ENCODE data around the gene TTLL11.
"Not testable (repeated sequence)": the region's sequence is repeated elsewhere in the genome, so short reads cannot be mapped to it uniquely, and the experiment has no call there.

Gene TTLL11

DNA sequence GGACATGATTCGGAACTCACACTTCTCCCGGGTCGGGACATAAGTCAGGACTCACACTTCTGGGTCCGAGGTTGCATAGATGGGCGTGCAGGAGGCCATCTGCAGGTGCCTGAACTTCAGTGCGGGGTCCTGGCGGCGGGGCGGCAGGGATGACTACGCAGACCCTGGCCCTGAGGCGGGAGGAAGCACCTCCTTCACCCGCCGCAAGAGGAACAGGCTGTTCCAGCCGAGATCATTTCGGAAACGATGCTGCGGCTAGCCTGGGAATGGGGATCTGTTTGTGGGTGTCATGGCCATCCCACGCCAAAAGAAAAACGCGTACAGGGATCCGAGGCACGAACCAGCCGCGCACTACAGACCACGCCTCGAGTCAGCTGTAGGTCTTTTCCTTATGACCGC lies 196.6 kb downstream of the TTLL11 start:
- no peak for DNase-seq

DNA sequence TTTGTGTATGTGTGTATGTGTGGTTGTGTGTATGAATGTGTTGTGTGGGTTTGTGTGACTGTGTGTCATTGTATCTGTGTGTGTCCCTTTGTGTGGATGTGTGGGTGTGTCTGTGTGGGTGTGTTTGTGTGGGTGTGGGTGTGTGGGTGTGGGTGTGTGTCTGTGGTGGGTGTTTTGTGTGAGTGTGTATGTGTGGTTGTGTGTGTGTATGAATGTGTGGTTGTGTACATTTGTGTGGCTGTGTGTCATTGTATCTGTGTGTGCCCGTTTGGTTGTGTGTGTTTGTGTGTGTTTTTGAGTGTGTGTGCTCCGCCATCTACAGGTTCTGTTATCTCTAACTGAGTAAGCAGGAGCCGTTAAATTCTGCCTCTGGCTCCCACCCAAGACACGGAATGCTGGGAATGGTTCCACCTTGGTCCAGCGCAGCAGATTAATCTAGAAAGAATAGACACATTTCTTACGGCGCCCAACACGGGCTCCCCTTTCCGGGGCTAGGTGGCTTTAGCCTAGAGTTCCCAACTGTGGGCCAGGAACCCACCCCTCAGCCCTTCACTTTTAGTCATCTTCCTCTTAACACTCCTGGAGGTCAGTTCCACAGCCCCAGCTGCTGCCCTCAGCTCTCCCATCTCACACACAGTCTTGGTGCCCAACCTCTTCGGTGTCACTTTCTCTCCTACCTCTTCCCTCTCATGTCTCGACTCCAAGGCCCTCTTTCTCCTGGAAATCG lies 197.1 kb downstream of the TTLL11 start:
- DNase-seq = no peak

DNA sequence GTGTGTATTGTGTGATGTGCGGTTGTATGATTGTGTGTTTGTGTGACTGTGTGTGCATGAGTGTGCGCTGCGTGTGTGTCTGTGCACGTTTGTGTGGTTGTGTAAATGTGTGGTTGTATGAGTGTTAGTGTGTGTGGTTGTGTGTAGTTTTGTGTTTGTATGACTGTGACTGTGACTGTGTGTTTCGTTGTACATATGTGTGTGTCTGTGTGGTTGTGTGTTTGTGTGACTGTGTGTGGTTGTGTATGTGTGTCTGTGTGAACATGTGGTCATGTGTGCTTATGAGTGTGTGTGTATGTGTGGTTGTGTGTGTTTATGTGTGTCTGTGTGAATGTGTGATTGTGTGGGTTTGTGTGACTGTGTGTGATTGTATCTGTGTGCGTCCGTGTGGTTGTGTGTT lies 197.8 kb downstream of the TTLL11 start:
- DNase-seq = no peak

DNA sequence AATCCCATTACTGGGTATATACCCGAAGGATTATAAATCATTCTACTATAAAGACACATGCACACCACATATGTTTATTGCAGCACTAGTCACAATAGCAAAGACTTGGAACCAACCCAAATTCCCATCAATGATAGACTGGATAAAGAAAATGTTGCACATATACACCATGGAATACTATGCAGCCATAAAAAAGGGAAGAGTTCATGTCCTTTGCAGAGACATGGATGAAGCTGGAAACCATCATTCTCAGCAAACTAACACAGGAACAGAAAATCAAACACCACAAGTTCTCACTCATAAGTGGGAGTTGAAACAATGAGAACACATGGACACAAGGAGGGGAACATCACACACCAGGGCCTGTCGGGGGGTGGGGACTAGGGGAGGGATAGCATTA lies 198.7 kb downstream of the TTLL11 start:
- DNase-seq = not testable (repeated sequence)

DNA sequence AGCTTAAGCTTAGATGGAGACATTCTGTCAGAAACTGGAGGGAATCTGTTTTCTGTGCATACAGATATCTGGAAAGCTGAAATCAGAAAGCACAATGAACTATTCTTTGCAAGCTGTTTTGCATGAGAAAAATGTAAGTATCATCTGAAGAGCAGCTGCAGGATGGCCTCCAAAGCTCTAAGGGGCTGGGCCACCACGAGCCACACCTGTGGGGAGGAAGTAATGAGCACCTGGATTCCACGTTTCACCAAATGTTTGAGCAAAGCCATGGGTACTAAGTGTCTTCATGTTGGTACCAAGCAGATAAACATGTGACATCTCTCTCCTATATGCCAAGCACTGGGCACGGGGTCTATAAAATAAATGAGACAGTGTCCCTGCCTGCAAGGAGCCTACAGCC lies 199.3 kb downstream of the TTLL11 start:
- no peak for DNase-seq

DNA sequence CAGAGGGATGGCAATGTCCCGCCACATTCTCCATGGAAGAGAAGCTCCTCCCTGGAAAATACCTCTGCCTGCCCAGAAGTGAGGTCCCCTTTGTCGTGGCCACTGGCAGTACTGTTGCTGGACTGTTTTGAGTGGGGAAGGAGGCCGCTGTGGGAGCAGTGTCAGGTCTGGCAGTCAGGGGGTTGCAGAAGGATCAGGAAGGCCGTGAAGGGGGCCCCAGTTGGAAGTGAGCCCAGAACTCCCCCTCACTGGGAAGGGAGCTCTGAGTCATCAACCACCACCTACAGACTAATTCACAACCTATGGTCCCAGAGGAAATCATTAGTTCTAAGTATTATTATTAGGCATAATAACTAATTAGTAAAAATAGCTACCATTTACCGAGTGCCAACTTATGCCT lies 200.4 kb downstream of the TTLL11 start:
- no peak for DNase-seq

DNA sequence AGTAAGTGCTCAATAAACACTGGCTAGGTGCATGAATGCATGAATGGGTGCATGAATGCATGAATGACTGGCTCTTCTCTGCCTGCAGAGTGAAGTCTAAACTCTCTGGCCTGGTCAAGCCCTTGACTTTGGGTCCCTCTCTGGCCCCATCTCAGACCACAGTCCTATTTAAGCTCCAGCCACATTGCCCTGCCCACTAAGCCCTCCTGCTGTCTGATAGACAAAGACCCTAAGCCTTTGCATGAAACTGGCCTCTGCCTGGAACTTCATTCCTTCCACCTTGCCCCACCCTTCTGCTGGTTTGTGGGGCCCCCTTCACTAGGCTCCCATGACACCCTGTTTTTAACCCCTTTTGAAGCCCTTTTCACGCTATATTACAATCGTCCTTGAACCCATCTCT lies 202.4 kb downstream of the TTLL11 start:
- no peak for DNase-seq

DNA sequence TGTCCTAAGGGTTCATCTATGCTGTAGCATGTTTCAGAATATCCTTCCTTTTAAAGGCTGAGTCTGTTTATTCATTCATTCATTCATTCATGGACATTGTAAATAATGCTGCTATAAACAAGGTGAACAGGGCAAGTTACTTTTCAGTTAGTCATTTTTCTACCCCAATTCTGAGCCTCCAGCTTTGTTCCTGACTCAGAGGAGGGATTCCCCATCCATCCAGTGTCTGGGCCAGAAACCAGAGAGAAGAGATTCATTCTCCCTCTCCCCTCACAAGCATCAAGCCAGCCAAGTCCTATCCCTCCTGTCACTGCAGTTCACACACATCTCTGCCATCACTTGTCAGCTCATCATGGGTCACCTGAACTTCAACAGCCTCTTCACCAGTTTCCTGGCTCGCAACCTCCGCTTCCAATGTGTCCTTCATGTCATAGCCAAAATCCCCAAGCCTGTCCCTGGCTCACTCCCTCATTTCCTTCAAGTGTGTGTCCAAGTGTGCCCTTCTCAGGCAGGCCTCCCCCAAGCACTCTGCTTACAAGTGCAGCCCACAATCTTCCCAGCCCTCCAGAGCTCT lies 203.0 kb downstream of the TTLL11 start:
- DNase-seq = no peak

DNA sequence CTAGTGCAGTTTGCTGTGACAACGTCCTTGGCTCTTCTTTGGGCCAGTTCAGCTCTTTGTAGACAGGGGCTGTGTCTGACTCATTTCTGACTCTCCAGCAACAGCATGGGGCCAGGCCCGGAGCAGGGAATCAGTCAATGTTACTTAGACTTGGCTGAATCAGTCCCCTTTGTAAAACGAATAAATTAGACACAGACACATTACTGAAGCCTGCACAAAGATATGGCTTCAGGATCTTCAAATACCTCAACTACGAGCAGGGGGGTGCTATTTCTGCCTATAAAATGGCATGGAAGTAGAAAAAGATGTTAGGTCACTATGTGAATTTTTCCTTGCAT lies 204.7 kb downstream of the TTLL11 start:
- no peak for DNase-seq

DNA sequence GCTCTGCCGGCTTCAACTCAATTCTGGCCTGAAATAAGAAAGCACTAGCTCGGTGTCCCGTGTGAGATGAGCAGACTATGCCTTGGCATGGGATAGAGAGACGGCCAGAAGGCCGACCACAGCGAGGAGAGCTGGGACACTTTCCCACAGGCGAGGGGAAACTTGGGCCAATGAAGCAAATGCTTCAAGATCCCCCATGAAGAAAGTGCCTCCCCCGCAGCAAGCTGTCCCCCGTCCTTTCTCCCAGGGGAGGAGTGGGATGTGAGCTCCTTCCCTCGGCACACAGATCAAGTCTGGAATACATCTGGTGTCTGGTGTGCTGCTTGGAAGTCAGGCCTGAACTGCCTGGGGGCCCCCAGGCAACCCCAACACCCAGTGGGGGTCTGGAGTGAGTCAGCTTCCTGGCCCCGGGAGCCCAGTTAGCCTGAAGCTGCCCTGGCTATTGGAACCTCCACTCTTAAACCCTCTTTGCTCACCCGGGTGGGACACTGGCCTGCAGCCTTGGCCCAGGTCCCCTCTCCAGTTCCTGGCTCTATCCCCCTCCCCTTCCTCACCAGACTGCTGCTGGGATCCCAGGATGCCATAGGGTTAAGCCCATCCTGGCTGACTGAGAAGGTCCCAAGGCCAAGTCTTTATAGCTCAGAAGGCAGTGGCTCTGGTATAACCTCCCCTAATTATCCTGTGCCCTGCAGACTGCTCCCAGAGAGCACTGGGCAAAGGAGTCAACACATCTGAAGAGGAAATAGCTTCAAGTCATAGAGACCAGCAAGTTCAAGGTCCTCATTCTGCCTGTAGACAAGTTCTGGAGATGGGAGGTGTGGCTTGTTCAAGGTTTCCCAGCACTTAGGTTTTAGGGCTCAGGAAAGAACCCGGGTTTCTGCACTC lies 205.3 kb downstream of the TTLL11 start:
- no peak for DNase-seq

DNA sequence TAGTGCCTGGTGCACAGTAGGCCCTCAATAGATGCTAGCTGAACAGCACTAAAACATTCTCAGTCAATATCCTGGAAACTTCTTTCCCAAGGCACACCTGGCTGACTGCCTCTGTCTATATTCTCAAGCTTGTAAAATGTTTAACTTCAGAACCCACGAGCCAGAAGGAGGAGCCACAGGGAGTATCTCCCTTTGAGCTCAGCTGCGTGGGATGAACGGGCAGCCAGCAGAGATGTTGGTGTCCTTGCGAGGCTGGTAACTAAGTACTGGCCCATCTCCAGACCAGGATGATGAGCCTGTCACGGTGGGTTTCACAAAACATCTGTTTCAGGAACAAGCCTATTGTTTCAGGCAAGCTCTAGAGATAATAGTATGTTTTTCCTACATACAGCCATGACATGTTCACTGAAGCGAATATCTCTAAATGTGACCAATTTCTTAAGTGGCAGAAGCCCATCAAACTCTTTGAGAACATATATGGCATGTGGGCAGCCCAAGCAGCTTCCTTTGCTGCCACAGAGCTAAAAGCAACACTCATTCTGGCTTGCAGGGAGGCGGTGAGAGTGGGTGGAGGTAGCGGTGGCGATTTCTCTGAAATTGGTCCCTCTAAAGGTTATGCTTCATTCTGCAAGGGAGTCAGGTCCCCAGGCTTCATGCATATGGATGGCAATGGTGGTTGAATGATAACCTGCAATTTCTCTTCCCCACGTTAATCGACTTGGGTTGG lies 206.2 kb downstream of the TTLL11 start:
- DNase-seq = no peak

DNA sequence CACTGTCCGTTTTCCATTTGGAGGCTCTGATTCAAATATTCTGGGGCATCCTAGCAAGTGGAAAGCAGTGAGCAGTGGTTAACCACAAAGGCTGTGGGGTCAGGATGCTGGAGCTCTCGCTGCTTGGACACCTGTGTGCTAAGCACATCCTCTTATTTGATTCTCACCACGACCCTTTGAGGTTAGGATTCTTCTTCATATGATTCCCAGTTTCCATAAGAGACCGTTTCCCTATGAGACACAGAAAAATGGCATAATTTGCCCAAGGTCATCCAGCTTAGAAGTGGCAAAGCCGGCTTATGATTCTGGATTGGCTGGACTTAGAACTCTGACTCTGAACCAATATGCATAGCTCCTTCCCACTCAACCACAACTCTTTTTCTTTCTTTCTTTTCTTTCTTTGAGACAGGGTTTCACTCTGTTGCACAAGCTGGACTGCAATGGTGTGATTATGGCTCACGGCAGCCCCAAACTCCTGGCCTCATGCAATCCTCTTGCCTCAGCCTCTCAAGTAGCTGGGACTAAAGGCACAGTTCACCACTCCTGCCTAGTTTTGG lies 207.7 kb downstream of the TTLL11 start:
- DNase-seq = no peak

DNA sequence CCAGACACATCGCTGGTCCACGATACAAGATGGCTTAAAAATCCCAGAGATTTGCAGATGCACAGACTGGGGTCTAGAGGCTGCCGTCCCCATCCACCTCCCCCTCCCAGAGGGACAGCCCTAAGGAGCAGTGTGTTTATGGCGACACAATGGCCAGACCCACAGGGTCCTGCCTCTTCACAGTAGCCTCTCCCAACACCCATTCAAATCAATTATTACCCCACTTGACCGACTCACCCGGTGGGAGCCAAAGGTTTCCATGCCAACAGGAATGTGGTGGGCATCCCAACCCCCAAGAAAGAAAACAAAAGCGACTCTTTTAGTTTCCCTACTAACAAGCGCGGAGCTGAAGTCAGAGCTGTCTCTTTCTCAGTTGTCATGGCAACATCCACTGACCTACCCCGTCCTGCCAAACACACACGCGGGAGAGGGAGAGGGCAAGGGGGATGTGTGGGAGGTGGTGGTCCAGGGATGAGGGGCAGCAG lies 209.0 kb downstream of the TTLL11 start:
- DNase-seq = no peak

DNA sequence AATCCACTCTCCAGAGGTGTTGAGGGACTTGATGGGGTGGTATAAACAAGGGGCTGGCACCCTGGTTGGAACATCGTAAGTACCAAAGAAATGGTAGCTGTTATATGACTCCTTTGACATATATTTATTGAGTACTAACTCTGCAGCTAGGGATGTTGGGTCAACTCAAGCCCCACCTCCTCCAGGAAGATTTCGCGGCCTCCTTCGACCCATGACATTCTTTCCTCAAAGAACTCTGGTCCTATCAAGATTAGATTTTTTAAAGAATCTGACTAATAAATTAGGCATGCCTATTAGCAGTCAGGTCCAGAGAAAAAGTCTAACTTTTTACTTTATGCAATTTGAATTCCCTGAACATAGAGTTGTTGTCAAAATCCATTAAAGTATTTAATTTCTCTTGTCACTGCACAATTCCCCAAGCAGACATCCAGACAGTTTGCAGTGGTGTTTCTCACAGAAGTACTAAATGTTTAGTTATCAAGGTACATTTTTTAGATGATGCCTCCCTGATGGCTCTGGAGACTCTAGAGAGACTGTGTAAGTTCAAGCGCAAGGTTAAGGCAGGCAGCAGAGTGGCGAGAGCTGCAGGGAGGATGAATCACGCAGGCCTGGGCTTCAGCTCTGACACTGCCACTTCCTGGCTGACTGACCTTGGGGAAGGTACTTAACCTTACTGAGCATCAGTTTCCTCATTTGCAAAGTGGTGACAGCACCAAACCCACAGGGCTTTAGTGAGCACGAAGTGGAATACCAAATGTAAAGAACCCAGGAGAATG lies 209.6 kb downstream of the TTLL11 start:
- DNase-seq = no peak

DNA sequence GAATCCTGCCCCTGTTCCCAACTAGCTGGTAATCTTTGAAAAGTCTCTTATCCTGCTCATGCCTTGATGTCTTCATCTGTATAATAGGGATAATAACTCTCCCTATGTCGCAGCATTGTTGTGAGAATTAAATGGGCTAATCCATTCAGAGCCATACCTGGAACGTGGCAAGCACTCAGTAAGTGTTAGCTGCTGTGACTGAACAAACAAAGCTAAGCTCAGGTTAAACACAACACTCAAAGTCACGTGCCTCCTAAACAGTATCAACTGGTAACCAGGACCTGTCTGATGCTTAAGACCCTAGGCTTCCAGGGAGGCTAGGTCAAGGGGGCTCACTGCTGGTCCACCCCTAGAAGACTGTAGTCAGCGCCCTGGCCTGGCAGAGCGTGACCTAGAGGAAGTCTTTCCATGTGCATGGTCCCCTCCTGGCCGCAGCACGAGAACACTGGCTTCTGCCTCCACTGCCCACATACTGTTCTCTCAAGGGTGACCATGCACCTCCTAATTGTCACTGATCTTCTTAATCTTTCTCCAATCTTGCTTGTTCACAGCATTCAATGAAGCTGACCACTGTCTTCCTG lies 211.1 kb downstream of the TTLL11 start:
- DNase-seq = no peak

DNA sequence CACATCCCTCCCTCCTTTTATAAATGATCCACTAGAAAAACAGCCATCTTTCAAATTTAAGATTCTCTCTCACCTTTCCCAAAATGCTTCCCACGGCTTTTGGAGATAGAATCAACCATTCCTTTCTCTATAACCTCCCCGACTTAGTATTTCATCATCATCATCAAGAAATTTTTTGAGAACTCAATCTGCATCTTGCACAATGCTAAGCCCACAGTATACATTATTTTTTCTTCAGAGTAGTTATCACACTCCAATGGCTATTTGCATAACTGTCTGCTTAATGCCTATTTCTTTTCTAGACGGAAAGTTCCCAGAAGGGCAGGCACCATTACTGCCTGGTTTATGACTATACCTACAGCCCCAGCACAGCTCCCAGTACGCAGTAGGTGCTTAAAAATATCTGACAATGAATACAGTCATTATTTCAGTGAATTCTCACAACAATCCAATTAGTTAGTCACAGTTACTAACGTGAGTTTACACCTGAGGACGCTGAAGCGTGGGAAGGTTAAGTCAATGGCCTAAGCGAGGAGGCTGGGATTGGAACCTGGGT lies 212.7 kb downstream of the TTLL11 start:
- DNase-seq = no peak

DNA sequence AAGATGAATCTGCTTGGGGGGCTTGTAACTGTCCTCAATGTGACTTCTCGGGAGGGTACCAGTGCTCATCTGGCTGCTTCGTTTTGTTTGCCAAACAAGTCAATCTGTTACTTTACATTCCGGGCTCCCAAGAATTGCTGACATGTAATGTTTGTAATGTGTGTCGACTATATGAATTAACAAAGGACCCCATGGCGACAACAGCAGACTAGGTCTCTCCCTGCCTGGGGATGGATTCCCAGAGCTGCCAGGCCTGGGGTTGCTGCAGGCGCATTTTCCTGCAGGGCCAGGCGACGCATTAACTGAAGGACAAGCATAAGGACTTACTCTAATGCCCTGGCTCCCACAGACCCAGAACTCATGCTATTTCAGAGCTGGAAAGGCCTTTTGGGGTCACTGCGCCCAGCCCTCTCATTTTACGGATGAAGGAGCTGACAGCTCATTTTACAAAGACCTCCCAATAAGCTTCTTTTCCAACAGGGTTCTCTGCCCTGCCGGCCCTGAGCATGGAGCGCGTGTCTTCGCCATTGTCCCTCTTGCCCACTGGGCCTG lies 214.8 kb downstream of the TTLL11 start:
- DNase-seq = no peak

DNA sequence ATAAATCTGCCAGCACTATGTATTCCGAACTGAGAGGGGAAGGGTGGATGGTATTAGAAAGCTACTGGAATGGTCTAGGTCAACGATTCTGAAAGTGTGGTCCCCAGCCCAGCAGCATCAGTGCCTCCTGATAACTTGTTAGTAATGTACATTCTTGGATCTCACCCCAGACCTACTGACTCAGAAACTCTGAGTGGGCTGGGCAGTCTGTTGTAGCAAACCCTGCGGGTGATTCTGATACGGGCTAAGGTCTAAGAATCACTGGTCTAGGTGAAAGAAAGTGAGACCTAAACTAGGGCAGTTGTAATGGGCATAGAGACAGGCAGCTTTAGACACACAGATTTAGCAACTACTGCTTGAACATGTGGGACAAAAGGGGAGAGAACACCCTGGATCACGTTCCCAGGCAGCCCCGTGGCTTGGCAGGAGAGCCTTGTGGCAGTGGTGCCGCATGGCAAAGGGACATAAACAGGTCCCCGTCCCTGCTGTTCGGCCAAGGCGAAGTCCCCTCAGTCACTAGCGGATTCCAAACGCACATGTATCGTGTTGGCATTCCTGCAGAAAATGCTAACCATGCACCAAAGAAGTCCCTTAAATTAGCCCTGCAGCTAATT lies 216.3 kb downstream of the TTLL11 start:
- DNase-seq = no peak

DNA sequence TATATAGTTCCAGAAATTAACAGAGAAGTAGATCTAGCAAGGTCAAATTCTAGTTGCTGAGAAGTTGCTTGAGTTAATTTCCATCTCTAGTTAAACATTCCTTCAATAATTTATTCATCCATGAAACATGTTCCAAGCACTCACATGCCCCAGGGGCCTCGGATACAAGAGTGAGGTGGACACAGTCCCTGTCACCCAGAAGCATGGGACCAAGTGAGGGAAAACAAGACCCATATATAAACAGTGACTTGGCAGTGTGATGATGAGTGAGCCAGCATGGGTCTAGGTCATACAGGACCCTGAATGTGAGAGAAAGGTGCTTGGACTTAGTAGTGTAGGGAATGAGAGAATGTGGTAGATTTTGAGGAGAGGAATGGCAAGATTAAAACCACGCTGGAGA lies 216.9 kb downstream of the TTLL11 start:
- DNase-seq = no peak

DNA sequence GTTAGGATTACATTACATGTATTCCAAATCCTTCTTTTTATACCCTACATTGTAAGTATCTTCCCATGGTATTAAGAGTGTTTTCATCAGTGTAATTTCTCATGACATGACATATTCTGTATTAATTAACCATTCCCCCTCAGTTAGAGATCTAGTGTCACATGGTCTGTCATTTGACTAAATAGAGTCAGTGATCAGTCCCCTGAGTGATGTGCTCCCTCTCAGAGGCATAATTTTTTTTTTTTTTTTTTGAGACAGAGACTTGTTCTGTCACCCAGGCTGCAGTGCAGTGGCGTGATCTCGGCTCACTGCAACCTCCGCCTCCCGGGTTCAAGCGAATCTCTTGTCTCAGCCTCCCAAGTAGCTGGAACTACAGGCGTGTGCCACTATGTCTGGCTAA lies 218.6 kb downstream of the TTLL11 start:
- no peak for DNase-seq

All from activated CD4-positive, CD25-positive, alpha-beta regulatory T cell (primary cell).